ENCODE data around the gene CIT.

Gene CIT

GRCh38 chr12:119696943-119697342, 180.2 kb downstream of the CIT start:
- no peak for DNase-seq

- no peak for DNase-seq
Observed at GRCh38 chr12:119695034-119695433, 182.1 kb downstream of the CIT start.

GRCh38 chr12:119694111-119694510, 183.0 kb downstream of the CIT start:
- DNase-seq, result no peak

GRCh38 chr12:119693511-119693910, 183.6 kb downstream of the CIT start:
- DNase-seq, result no peak

- no peak for DNase-seq
Observed at GRCh38 chr12:119692997-119693396, 184.1 kb downstream of the CIT start.

GRCh38 chr12:119692410-119692809, 184.7 kb downstream of the CIT start:
- no peak for DNase-seq

- DNase-seq, result no peak
Observed at GRCh38 chr12:119691202-119691810, 185.8 kb downstream of the CIT start.

- no peak for DNase-seq
Observed at GRCh38 chr12:119689935-119690500, 187.1 kb downstream of the CIT start.

- no peak for DNase-seq
Observed at GRCh38 chr12:119687879-119688278, 189.2 kb downstream of the CIT start.

GRCh38 chr12:119687406-119687805, 189.7 kb downstream of the CIT start:
- no peak for DNase-seq

GRCh38 chr12:119686776-119687175, 190.3 kb downstream of the CIT start:
- DNase-seq, result no peak

GRCh38 chr12:119686355-119686754, 190.8 kb downstream of the CIT start:
- DNase-seq, result no peak

GRCh38 chr12:119685375-119685774, 191.7 kb downstream of the CIT start:
- no peak for DNase-seq

- peak; percentile 16 for DNase-seq
Observed at GRCh38 chr12:119684711-119685369, 192.3 kb downstream of the CIT start.

- DNase-seq, result no peak
Observed at GRCh38 chr12:119683816-119684215, 193.3 kb downstream of the CIT start.

GRCh38 chr12:119683413-119683812, 193.7 kb downstream of the CIT start:
- DNase-seq, result no peak

- no peak for DNase-seq
Observed at GRCh38 chr12:119682639-119683252, 194.4 kb downstream of the CIT start.

- DNase-seq, result peak; percentile 48
Observed at GRCh38 chr12:119681728-119682638, 195.1 kb downstream of the CIT start.

GRCh38 chr12:119681111-119681510, 196.0 kb downstream of the CIT start:
- peak; percentile 22 for DNase-seq

GRCh38 chr12:119679490-119679889, 197.6 kb downstream of the CIT start:
- no peak for DNase-seq

- DNase-seq, result no peak
Observed at GRCh38 chr12:119679081-119679480, 198.0 kb downstream of the CIT start.

GRCh38 chr12:119678459-119678858, 198.7 kb downstream of the CIT start:
- no peak for DNase-seq

All from right kidney (tissue), 1 donor.